ENCODE measurements around the gene ALOX12.
"Not testable (repeated sequence)": the region's sequence is repeated elsewhere in the genome, so short reads cannot be mapped to it uniquely, and the experiment has no call there.

The ALOX12 gene

DNA sequence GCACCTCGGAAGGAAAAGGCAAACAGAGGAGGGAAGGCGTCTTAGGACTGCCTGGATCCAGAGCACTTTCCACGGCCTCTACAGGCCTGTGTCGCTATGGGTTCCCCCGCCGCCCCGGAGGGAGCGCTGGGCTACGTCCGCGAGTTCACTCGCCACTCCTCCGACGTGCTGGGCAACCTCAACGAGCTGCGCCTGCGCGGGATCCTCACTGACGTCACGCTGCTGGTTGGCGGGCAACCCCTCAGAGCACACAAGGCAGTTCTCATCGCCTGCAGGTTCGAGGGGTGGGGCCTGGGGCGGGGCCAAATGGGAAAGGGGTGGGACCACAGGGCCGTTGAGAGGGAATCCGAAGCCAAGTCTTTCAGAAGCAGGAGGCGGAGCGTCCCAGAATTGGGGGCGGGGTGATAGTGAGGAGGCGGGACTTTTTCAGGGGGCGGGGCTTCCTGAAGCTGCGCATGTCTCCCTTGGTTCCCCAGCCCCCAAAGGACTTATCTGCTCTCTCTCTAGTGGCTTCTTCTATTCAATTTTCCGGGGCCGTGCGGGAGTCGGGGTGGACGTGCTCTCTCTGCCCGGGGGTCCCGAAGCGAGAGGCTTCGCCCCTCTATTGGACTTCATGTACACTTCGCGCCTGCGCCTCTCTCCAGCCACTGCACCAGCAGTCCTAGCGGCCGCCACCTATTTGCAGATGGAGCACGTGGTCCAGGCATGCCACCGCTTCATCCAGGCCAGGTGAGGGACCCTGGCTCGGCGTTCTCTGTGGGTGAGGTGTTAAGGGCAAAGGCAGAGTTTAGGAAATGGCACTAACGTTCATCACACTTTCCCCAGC lies 27.9 kb downstream of the ALOX12 start:
- DNase-seq, result no peak

GRCh38 chr17:7024402-7024785 lies 28.5 kb downstream of the ALOX12 start:
- DNase-seq, result no peak

GRCh38 chr17:7025245-7025644 lies 29.4 kb downstream of the ALOX12 start:
- no peak for DNase-seq

- DNase-seq, result no peak
These were observed 30.7 kb downstream of the ALOX12 start for GRCh38 chr17:7026471-7027115.

DNA sequence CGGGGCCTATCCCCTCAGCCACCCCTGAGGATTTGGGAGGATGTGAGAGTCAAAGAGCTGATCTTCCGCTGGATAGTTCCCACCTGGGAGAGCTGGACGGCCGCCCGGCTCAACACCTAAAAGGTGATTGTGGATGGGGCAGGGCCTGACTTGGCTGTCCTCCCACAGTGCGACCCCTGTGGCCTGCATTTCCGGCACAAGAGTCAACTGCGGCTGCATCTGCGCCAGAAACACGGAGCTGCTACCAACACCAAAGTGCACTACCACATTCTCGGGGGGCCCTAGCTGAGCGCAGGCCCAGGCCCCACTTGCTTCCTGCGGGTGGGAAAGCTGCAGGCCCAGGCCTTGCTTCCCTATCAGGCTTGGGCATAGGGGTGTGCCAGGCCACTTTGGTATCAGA lies 31.5 kb downstream of the ALOX12 start:
- DNase-seq, result no peak

DNA sequence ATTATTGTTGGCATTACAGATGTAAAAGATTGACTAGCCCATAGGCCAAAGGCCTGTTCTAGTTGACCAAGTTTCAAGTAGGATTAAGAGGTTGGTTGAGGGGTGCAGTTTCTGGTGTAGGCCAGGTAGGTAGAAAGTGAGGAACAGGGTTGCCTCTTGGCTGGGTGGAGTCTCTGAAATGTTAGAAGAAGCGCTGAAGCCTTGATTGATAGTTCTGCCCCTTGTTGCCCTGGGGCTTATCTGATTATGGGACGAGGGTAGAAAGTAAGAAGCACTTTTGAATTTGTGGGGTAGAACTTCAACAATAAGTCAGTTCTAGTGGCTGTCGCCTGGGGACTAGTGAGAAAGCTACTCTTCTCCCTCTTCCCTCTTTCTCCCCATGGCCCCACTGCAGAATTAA lies 33.2 kb downstream of the ALOX12 start:
- no peak for DNase-seq

DNA sequence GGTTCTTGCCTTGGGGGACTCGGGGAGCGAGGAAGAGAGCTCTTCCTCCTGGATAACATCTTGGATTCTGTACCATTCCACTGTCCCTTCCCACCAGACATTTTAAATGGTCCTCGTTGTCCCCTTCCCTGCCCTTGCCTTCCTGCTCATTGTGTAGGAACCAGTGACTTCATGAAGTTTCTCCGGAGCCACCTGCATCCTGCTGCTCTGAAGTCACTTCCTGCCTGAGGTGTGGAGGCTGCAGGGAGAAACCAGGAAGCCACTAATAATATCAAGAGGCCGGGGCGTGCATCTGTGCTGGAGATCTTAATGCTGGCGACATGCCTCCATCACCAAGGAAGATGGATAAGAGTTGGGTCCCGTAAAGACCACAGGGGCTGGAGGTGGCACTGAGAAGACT lies 33.8 kb downstream of the ALOX12 start:
- peak; percentile 17 for DNase-seq

DNA sequence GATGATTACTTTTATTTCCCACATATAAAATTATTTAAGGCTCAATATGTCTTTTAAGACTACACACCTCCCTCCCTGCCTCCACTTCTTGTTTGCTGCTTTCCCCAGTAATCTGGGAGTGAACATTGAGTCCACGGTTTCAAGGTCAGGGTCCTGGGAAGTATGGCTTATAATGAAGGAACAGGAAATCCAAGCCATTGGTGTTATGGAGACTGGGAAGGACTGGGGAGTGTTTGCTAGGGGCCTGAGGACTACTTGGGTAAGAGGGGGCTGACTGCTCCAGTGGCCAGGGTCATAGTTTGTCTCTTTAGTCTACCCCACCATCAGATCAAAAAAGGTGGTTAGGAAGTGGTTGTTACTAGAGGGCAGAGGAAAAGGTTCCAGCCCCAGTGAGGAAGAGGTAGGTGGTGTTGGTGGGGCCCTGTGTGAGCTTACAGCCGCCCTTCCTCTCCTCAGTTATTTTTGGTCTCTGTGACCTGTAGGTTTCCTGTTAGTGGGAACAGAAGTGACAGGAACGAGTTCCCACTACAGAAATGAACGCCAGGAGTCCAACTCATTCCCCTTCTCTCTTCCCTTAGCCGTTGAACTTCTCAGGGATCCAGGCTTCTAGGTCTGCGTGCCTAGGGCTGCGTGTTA lies 39.2 kb downstream of the ALOX12 start:
- DNase-seq, result no peak

DNA sequence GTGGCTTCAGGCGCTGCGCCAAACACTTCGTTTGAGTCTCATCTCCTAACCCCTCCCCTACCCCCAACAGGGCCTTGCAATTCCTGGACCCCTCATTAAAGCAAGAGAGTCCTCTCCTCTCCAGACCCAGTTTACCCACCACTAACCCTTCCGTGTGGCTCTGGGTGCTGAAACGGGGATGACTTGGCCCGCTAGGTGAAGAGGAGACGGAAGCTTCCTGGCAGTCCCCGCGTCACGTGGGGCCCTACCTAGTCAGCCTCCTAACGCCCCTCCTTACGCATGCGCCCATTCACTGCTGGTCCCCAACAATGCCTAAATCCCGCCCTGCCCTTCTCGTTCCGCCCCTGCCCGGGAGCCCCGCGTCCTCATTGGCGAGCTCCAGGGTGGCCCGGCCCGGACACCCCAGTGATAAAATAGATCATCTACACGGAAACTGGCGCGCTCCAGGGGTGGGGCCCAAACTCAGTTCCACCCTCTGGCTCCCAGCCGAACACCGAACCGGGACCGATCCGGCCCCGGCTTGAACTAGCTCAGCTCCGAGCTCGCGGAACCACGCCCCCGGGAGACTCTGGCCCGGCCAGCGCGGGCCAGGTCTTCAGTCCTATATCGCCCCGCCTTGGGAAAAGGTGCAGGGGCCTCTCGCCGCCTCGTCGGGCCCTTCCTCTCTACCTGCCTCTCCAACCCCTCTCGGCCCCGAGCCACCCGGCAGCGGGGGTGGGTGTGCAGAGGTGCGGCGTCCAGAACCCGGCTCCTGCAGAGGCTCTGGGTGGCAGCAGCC lies 39.9 kb downstream of the ALOX12 start, which contains the start of gene SLC16A13:
Gene SLC16A13, plus strand, starts transcription at position 425 of the 778 bp plus-strand sequence. CDS start 368 bp downstream, outside the sequence.
- DNase-seq, result peak; percentile 95

GRCh38 chr17:7038025-7038862 lies 42.4 kb downstream of the ALOX12 start:
- DNase-seq, result no peak

DNA sequence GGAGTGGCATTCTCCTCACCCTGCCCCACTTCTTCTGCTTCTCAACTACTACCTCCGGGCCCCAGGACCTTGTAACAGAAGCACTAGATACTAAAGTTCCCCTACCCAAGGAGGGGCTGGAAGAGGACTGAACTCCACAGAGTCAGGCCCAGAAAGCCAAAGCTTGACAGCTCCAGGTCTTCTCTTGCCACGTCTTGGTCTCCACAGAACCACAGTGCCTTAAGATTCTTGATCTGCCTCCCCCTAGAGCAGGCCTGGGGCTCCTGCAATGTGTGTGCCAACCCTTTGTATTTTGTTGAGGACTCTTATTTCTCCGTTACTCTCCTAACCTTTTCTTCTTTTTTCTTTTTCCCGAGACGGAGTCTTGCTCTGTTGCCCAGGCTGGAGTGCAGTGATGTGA lies 44.0 kb downstream of the ALOX12 start:
- DNase-seq, result no peak

DNA sequence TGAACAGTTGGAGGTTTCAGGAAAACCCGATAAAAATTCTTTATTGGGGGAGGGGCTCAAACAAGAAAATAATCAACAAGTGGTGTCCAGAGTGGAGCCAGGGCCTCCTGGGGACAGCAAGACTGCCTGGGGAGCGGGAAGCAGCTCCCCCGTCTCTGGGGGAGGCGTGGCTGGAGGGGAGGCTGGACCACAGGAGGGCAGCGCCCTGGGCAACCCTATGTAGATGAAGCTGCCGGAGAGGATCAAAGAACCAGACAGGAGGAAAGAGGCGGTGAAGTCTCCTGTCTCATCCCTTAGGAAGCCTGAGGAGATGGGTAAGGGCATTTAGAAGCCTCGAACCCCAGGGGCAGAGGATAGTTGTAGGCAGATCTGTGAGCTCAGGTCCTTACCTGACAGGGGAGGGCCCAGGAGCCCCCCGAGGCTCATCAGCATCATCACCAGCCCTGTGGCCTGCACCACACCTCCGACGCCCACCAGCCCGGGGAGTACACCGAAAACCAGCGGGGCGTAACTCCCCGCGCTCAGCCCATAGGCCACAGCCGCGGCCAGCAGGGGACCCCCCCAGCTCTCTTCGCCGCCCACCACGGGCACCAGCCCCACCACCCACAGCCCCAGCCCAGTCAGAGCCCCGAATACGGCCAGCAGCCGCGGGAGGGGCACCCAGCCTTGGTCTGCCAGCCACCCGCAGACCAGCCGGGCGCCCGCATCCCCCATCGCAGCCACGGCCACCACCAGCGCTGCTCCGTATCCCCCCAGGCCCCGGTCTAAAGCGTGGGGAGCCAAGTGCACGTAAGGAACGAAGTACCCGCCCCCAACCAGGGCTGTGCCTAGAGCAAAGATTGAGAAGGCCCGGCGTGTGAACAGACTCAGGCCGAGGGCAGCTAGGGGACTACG lies 46.0 kb downstream of the ALOX12 start:
- DNase-seq, result peak; percentile 28

DNA sequence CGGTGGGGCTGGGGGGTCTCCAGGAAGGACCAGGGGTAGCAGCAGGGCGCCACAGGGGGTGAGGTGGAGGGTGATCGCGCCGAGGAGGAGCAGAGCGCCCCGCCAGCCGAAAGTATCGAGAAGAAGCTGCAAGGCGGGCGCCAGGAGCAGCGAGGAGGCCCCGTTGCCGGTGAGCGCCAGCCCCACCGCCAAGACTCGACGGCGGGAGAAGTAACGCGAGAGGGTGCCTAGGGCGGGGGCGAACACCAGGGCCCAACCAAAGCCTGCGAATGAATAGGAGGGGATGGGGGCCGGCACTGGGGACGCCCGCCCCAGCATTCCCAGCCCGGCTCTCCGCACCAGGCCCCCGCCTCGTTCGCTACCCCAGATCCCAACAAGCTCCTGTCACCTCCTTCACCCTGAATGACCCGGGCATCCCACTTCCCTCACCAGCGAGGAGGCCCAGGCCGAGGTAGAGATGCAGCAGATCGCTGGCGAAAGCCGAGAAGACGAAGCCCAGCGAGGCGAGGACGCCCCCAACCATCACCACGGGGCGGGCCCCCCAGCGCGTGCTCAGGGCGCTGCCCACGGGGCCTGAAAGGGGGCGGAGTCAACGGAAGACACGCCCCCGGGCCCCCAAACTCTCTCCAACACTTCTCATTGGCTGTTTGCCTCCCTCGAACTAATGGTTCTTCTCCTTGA lies 46.8 kb downstream of the ALOX12 start:
- no peak for DNase-seq

GRCh38 chr17:7043182-7043496 lies 47.3 kb downstream of the ALOX12 start:
- DNase-seq, result no peak

- DNase-seq, result peak; percentile 88
These were observed 47.8 kb downstream of the ALOX12 start, which contains the start of gene SLC16A11 for GRCh38 chr17:7043497-7044198. SLC16A11 (minus strand) TSS chr17:7044092; CDS start chr17:7043513, 579 bp downstream.

DNA sequence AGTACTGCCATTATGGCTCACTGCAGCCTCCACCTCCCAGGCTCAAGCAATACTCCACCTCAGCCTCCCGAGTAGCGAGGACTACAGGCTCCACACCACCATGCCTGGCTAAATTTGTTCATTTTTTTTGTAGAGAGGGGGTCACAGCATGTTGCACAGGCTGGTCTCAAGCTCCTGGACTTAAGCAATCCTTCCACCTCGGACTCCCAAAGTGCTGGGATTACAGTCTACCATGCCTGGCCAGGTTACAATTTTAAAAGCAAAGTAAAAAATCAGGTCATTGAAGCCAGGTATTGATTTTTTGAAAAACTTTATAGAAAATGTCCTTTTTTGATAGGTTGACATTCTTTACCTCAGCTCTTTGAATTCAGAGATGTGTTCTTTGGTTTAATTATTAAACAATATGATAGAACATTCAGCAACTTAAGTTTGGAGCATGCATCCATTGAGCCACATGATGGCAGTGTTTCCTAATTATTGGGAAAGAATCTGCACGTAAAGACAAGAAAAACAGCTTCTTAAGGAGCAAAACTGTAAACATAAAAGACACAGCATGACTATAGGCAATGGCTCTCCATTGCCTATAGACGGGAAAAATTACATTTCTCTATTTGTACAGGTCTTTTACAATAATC lies 49.8 kb downstream of the ALOX12 start:
- DNase-seq, result peak; percentile 28

DNA sequence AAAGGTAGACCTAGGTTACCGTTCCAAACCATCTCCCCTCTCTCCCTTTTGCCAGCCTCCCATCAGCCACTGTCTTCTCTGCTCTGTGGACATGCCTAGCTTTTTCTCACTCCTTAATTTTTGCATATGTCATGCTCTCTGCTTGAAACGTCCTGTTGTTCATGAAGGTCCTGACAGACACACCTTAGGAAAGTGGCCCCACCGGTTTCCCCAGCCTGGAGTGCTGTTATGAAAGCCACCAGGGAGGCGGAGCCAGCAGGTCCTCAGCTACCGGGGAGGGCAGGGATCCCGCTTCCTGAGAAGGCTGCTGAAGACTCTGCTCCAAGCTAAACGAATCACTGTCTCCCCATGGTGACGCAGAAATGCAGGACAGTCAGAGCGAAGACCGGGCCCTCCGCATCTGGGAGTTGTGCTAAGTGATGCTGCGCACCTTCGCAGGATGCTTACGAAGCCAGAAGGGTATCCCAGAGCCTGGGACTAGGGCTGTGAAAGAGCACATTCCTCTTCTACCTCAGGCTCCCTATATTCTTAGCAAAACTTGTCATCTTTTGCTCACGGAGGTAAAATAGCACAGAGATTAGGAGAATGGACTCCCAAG lies 50.4 kb downstream of the ALOX12 start:
- no peak for DNase-seq

DNA sequence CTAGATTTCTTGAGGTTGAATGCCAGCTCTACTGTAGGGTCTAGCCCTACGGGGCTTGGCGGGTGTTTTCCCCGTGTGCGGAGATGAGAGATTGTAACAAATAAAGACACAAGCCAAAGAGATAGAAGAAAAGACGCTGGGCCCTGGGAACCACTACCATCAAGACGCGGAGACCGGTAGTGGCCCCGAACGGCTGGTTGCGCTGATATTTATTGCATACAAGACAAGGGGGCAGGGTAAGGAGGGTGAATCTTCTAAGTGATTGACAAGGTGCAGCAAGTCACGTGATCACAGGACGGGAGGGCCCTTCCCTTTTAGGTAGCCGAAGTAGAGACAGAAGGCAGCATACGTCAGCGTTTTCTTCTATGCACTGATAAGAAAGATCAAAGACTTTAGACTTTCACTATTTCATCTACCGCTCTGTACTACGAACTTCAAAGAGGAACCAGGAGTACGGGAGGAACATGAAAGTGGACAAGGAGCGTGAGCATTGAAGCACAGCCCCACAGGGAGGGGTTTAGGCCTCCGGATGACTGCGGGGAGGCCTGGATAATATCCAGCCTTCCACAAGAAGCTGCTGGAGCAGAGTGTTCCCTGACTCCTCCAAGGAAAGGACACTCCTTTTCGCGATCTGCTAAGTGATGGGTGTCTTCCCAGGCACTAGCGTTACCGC lies 51.0 kb downstream of the ALOX12 start:
- DNase-seq, result not testable (repeated sequence)

Data from NCI-H146 (cell line).